HuH-7 (cell line): ENCODE data around the gene PPP1R1A.

ENCODE experiments used
- DNase-seq: peaks from one replicate; pipeline ENCODE4 v3.0.0; 2011; ENCODE audit warnings: low spot score

The PPP1R1A gene

GRCh38 chr12:54535474-54535873 lies 53.0 kb downstream of the PPP1R1A start:
- no peak for DNase-seq

- DNase-seq: no peak
Measured at GRCh38 chr12:54529581-54529980, 58.9 kb downstream of the PPP1R1A start.
